ENCODE measurements around the gene PTP4A2.

DNA sequence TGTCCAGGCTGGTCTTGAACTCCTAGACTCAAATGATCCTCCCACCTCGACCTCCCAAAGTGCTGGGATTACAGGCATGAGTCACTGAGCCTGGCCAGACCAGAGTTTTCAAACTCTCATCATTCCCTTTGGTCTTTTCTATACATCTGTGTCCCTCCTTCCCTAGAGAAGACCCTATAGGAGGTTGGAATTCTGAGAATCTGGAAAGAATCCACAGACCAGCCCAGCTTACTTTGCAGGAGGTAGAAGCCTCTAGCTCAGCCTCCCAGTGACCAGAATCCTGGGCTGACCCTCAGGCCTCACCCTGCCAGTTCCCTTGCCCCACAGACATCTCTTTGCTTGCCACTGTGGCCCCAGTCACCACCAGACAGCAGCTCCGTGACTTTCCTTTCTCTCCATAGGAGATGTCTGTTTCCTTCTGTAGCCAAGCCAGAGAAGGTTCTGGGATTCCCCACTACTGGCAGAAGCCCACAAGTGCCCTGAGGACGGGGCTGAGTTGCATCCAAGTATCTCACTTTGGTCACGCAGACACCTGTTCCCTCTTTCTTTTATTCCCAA, 40.8 kb upstream of the PTP4A2 start:
- TF ChIP-seq POLR2A (IDR thresholded peaks at IDR 0.05) (no peak), EP300 (IDR thresholded peaks at IDR 0.05) (no peak)
- TF ChIP-seq, protein P1, sequence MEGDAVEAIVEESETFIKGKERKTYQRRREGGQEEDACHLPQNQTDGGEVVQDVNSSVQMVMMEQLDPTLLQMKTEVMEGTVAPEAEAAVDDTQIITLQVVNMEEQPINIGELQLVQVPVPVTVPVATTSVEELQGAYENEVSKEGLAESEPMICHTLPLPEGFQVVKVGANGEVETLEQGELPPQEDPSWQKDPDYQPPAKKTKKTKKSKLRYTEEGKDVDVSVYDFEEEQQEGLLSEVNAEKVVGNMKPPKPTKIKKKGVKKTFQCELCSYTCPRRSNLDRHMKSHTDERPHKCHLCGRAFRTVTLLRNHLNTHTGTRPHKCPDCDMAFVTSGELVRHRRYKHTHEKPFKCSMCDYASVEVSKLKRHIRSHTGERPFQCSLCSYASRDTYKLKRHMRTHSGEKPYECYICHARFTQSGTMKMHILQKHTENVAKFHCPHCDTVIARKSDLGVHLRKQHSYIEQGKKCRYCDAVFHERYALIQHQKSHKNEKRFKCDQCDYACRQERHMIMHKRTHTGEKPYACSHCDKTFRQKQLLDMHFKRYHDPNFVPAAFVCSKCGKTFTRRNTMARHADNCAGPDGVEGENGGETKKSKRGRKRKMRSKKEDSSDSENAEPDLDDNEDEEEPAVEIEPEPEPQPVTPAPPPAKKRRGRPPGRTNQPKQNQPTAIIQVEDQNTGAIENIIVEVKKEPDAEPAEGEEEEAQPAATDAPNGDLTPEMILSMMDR (IDR thresholded peaks at IDR 0.05), result no peak

Measured in tibial nerve (tissue), 4 donors.